Esophagus muscularis mucosa (tissue), 3 donors: Measurements from ENCODE around the gene ANKRD17.

Experiments
- POLR2A ChIP-seq: fragments of 450-650 bp; IDR thresholded peaks from one replicate; pipeline ENCODE4 v1.6.1; 2017; ENCODE audit warnings: antibody characterized with exemption, moderate library complexity, mild to moderate bottlenecking, low read depth
- POLR2AphosphoS5 ChIP-seq, 2 donors: sonication (generic); formaldehyde crosslinking; IDR thresholded peaks; one replicate each; pipeline ENCODE4 v1.6.1; 2017; ENCODE audit warnings: antibody characterized with exemption in 2 of 2
- TF ChIP-seq, protein P1 (sequence below), 3 experiments: fragments of 200-600 bp in 2 of 3; fragments of 450-650 bp in 1 of 3; sonication (generic) in 2 of 3; IDR thresholded peaks; one replicate each; pipeline ENCODE4 v1.5.1; 2017 to 2019; ENCODE audit warnings: antibody characterized with exemption in 3 of 3, mild to moderate bottlenecking in 2 of 3, moderate library complexity in 1 of 3

GRCh38 chr4:73185903-73186302 lies 72.7 kb downstream of the ANKRD17 start:
- TF ChIP-seq, protein P1, sequence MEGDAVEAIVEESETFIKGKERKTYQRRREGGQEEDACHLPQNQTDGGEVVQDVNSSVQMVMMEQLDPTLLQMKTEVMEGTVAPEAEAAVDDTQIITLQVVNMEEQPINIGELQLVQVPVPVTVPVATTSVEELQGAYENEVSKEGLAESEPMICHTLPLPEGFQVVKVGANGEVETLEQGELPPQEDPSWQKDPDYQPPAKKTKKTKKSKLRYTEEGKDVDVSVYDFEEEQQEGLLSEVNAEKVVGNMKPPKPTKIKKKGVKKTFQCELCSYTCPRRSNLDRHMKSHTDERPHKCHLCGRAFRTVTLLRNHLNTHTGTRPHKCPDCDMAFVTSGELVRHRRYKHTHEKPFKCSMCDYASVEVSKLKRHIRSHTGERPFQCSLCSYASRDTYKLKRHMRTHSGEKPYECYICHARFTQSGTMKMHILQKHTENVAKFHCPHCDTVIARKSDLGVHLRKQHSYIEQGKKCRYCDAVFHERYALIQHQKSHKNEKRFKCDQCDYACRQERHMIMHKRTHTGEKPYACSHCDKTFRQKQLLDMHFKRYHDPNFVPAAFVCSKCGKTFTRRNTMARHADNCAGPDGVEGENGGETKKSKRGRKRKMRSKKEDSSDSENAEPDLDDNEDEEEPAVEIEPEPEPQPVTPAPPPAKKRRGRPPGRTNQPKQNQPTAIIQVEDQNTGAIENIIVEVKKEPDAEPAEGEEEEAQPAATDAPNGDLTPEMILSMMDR (IDR thresholded peaks at IDR 0.05): no peak
- TF ChIP-seq POLR2A: no peak
- TF ChIP-seq POLR2AphosphoS5 (IDR thresholded peaks at IDR 0.05): no peak
